GM21423 (cell line): ENCODE measurements around the gene CACNA1H.

ENCODE experiments used
- ATAC-seq: cut with Tn5 transposase; IDR thresholded peaks from one replicate; pipeline ENCODE4 v1.9.1; 2021; ENCODE audit warnings: mild to moderate bottlenecking, moderate library complexity; ENCODE audit not compliant: unreplicated experiment

Gene CACNA1H

DNA sequence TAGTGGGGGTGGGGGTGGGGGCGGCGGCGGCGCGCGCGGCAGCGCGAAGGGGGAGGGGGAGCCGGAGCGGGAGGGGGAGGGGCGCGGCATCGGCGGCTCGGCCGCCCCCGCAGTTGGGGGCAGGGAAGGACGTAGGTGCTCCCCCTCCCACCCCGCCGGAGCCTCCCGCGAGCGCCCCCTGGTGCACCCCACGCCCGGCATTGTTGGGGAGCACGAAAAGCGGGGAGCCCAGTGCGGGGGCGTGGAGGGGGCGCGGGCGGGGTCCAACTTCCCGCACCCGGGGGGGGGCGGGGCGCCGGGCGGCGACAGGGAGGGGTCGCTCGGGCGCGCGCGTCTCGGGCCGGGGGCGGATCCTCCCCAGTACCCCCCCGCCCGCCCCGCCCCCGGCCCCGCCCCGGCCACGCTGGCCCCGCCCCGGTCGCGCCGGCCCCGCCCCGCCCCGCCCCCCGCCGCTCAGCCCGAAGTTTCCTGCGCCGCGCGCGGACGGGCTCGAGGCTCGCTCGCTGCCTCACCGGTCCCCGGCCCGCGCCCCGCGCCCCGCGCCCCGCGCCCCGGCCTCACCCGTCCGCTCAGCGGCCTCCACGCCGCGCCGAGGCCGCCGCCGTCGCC, at the start of gene CACNA1H:
Gene CACNA1H, plus strand, starts transcription at position 456 of the 609 bp plus-strand sequence. CDS start 632 bp downstream, outside the sequence.
- no peak for ATAC-seq

DNA sequence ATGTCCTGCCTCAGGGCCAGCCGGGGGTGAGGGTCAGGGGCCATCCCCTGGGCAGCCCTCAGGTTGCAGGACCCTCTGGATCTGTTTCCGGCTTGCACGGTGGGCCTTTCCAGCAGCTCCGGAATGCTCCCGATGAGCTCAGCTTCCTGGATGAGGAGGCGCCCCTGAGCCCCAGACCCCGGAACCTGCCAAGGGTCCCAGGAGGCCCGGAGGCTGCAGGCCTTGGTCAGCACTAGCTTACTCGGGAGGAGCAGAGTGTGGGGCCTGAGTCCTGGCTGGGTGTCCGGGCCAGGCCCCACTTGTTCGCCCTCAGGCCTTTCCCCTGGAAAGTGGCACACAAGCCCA, 49.3 kb upstream of the CACNA1H start:
- ATAC-seq, result no peak

DNA sequence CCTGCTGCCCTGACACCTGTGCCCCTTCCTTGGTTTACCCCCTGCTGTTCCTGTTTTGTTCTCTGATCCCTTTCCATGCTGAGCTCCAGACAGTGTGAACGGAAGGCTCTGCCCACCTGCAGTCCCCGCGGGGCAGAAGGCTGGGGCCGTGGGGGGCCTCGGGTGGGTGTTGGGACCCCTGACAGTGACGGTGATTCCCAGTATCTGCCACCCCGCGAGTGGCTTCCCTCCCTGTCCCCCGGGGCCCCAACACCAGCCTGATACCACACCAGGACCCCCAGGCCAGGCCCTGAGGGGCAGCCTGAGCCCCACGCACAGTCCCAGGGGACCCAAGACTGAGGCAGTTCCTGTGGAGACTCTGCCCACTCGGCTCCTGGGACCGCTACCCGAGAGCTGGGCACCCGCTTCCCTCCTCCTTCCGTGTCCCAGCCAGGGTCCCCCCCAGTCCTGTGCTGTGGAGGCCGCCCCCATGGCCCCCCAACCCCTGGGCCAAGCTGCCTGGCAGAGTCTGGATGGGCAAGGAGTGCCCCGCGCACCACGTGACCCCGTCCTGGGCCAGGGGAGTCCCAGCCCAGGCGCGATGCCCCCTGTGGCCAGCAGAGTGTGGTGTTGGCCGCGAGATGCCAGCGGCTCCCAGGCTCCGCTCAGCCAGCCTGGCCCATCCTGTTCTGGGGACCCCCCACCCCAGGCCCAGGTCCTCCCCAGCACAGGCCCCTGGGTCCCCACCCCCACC, 46.9 kb upstream of the CACNA1H start:
- ATAC-seq, result no peak

- ATAC-seq, result no peak
These were observed 46.2 kb upstream of the CACNA1H start for GRCh38 chr16:1106659-1107058.

- ATAC-seq, result no peak
These were observed 45.8 kb upstream of the CACNA1H start for GRCh38 chr16:1107141-1107540.

DNA sequence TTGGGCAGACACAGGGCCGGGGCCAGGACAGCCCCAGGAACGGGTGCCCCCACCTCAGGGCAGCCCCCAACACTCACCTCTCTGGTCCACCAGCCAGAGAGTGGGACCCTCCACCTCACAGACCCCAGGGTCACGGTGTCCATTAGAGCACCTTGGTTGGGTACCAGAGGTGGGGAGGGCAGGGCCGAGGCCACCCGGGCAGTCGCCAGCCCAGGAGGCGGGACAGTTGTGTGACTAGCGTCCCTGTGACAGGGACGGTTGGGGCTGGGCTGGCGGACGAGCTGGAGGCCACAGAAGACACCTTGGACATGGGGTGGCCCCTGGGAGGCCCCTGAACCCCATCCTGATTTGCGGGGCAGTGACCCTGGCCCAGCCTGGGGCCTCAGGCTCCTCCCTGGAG, 45.2 kb upstream of the CACNA1H start:
- no peak for ATAC-seq

DNA sequence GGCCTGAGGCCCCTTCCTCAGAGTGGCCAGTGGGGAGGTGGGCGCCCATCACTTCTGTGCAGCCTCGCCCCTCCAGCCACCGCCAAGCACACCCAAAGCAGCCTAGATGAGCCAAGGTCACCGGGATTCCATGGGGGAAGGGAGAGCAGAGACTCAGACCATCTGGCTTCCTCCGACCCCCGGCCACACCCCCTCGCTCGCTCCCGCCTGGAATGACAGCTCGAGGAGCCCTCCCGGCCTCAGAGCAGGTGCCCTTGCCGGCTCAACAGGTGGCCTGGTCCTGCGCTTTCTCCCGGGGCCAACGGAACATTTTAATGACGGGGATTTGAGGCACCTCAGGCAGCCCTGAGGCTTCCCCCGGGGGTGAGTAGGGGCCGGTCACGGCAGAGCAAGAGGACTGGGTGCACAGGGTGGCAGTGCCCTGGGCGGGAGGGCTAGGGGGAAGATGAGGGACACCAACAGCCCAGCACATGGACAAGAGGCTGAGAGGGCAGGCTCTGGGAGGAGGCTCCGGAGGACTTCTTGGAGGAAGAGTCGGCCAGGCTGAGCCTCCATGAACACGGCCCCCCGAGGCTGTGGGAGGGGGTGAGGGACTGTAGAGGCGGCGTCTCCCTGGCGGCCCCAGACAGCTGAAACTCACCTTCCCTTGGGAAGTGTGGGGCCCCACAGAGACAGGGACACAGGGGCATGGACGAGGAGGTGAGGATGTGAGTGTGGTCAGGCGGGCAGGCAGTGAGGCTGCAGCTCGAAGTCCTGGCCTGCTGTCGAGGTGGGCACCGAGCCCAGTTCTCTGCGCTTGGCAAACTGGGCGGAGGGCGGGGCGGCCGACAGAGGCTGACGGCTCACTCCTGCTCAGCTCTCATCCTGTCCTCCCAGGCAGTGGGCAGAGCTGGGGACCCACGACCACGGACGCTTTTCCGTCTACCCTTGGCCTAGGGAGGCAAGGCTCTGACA, 44.3 kb upstream of the CACNA1H start:
- ATAC-seq, result no peak

DNA sequence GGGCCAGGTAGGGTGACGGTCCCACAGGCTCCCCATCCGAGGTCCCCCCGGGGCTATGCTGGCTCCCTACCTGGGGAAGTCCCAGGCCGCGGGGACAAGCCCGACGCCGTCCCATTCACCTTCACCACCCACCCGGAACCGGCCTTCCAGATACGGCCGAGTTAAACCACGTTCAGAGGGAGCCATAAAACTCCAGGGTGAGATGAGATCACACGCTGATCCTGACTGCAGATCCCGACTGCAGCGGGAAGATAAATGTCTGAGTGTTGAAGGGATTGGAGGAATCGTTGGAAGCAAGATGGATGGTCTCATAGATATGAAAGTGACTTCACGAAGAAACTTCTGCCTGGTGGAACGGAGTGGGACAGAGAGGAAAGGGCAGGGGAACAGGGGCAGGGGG, 43.3 kb upstream of the CACNA1H start:
- no peak for ATAC-seq

- ATAC-seq, result no peak
These were observed 40.3 kb upstream of the CACNA1H start for GRCh38 chr16:1112506-1113184.

GRCh38 chr16:1113489-1113888, 39.4 kb upstream of the CACNA1H start:
- no peak for ATAC-seq

DNA sequence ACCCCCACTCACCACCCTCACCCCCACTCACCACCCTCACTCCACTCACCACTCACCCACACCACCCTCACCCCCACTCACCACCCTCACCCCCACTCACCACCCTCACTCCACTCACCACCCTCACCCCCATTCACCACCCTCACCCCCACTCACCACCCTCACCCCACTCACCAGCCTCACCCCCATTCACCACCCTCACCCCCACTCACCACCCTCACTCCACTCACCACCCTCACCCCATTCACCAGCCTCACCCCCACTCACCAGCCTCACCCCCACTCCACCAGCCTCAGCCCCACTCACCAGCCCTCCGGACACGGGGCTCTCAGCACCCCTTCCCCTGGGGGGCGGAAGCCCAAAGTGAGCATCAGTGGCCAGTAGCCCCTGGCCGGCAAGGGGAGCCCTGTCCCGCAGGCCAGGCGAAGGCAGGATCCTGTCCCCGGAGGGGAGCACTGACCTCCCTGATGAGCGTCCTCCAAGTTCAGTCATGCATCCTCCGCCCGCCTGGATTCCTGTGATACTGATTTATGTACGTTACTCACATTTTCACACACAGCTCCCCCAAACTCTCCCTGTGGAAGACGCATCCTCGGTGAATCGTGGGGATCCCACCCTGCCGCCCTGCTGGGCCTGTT, 38.9 kb upstream of the CACNA1H start:
- no peak for ATAC-seq

GRCh38 chr16:1116693-1117077, 36.2 kb upstream of the CACNA1H start:
- ATAC-seq, result no peak

GRCh38 chr16:1117176-1117900, 35.6 kb upstream of the CACNA1H start:
- no peak for ATAC-seq

- no peak for ATAC-seq
These were observed 35.0 kb upstream of the CACNA1H start for GRCh38 chr16:1117926-1118325.

DNA sequence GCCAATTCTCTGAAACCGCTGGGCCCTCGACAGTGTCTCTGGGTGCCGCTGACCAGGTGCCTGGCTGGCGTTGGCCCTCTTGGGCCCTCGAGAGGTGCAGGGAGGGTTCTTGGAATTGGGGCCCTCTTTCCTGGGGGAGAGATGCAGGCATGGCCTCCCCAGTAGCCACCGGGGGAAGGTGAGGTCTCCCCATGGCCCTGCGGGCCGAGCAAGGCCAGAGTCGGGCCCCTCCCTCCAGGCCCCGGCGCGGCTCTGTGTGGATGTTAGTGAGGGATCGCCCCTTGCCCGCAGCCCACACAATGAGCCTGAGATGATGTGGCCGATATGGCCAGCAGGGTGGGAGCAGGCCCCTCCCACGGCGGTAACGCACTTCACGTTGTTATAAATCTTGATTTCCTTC, 33.8 kb upstream of the CACNA1H start:
- ATAC-seq, result no peak

- ATAC-seq, result no peak
These were observed 32.9 kb upstream of the CACNA1H start for GRCh38 chr16:1119766-1120576.

GRCh38 chr16:1120577-1120941, 32.3 kb upstream of the CACNA1H start:
- ATAC-seq, result no peak

DNA sequence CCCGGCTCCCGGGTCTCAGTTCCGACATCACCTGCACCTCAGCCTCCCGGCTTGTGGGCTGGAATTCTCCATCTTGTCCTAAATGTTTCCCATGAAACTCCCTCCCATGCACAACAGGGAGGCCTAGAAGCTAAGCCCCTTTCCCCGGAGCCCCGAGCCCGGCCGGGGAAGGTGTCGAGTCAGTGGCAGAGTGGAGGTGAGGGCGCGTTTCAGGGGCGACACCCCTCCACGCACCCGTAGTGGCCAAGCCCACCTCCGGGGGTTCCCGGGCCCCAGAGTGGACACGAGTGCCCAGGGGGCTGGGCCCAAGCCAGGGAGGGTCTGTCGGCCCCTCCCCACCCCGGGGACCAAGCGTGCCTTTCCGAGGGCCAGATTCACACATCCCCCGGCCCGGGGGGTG, 31.9 kb upstream of the CACNA1H start:
- ATAC-seq, result no peak
